Eye (tissue), 1 donor: ENCODE data around the gene TAPT1.
"Not testable (repeated sequence)": the region's sequence is repeated elsewhere in the genome, so short reads cannot be mapped to it uniquely, and the experiment has no call there.

Source experiments
- DNase-seq: peaks from one replicate; pipeline ENCODE4 v3.0.0-alpha.2; 2015

TAPT1 gene

DNA sequence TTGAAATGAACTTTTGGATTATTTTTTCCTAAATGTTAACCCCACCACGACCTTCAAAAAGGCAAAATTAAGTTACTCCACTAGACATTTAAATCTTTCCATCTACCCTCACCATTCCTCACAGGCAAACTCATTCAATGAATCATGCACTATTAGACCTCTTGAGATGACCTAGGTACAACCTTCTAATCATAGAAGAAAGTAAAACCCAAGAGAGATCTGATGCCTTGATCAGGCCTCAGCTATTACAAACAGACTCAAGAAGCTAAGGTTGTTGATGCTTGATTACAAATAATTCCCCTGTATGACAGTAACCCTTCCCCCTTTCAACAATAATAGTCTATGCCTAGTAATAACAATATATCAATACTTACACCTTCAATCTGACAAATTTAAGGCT is 18.9 kb downstream of the TAPT1 start:
- no peak for DNase-seq

DNA sequence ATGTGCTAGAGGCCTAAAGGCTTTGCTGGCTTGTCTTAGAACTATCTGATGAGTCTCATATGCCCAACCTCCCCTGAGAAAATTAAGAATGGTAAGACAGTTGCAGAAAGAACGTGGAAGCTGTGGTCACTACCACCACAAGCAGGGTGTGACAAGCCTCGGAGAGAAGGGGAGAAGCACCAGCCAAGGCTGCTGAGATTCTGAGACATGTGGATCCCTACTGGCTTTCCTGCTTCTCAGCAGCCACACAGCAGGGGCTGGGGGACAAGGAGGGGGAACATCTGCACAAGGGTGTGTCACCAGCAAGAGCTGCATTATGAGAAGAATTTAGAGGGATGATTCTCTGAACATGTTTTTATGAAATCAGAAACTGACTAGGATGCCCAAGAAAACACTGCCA is 19.4 kb downstream of the TAPT1 start:
- DNase-seq = peak; percentile 30

DNA sequence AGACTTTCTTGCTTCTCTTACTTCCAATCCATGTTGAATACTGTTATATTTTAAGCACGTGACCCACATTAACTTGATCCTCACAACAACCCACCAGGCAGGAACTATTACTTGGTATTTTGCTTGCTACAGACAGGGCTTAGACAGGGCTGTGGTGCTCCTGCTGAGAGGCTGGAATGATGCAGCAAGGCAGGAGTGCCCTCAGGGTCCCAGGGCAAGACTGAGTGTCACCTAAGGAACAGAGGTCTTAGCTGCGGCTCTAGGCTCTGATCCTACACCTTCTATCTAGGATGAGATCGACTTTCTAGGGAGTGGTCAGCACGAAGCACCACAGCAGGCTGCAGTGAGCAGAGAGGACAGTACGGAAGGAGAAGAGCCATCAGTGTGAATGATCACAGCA is 20.0 kb downstream of the TAPT1 start:
- peak; percentile 27 for DNase-seq

GRCh38 chr4:16205298-16206164 is 20.7 kb downstream of the TAPT1 start:
- peak; percentile 42 for DNase-seq

GRCh38 chr4:16204505-16204904 is 21.8 kb downstream of the TAPT1 start:
- DNase-seq = no peak

DNA sequence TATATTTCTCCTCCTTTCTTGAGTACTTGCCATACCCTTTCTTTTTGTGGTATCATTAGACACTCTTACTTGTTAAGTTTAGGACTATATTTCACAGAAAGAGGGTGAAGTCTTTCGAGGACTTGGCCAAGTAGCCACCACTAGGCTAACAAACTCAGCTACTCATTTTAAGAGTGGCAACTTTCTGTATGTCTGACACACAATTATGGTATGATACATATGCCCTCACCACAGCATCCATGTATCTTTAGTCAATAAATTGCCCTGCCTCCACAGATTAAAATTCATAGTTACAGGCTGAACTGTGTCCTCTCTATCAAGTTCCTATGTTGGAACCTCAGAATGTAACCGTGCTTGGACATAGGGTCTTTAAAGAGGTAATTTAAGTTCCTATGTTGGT is 23.2 kb downstream of the TAPT1 start:
- no peak for DNase-seq

DNA sequence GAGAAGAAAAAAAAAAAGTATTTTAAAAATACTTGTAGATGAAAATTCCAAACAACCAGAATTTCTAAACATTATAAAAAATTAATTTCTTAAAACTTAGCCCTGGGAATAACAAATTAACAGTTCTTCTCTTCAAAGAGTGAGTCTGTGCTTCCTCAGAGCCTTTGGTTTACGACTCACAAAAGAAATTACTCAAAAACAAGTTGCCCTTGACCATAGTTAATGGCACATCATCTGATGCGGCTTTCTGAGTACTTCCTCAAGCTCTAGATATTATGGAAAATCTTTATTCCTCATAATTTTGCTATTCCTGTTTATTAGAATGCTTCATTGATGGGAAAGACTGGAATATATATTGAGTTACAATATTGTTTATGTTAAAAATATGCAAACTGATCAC is 23.7 kb downstream of the TAPT1 start:
- no peak for DNase-seq

- peak; percentile 35 for DNase-seq
Measured at GRCh38 chr4:16199093-16199492, 27.2 kb downstream of the TAPT1 start.

DNA sequence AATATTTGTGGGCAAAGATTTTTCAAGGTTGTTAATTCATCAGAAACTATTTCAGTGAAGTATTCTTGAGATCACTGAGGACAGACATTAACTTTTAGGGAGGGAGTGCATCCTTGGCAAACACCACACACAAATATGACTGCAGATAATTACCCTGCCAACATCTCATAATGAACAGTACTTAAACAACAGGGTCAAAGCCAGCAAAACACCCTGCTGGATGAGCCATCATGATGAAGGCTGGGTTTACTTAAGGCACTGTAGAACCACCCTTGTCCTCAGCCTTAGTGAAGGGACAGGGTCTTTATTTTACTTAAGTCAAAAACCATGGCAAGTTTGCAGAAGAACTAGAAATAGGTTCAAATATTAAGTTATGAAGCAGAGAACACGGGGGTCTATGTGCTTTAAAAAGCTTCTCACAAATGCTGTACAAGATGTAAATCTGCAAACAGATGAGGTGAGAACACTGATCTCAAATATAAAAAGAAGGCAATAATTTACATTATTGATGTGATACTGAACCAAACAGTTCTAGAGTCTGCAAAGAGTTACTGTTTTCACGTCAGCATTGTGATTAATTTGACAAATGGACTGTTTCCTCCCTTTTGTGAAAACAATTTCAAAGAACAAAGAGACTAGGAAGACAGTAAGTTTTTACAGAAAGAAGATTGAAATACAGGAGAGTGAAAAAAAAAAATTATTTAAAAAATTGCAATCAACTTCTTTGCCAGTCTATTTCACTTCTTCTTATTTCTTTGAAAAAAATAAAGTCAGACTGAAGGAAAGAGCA is 28.2 kb downstream of the TAPT1 start:
- no peak for DNase-seq

DNA sequence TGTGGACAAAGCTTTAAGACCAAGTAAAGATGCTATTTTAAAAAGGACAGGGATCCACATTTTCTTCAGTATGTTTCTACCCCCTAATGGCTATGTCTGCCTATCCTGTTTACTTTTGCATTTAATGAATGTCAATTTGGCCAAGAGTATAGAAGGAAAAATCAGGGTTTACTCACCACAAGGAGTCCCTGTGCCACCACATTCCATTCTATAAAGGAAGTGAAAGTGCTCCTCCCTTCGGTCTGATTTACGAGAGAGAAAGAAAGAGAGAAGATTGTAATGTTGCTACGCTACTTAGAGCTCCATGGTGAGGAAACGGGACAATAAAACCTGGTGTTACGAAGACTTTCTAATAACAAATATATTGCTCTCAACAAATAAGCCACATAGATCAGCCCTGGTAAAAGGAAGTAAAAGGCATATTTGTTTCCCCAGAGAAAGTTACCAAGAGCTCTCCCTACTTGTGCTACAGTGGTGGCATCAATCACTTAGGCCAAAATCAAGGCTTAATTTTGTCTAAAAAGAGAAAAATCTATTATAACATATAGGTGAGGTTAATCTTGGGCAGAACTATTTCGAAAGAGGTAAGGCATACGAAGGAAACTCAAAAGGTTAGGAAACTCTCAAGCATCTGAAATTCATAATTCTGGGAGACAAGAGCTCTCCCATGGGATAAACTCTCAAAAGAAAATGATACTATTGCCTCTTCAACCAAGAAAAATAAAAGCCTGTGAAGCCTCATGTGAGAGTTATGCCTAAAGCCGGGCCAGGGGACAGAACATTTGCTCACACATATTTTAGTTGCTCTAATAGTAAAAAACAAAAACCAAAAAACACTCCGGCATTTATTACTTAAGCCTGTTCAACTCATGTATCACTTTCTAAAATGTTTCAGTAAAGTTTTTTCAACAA is 29.5 kb downstream of the TAPT1 start:
- peak; percentile 54 for DNase-seq

GRCh38 chr4:16195209-16195608 is 31.1 kb downstream of the TAPT1 start:
- no peak for DNase-seq

GRCh38 chr4:16194798-16195197 is 31.5 kb downstream of the TAPT1 start:
- not testable (repeated sequence) for DNase-seq

GRCh38 chr4:16194214-16194613 is 32.1 kb downstream of the TAPT1 start:
- no peak for DNase-seq

- DNase-seq = no peak
Measured at GRCh38 chr4:16192631-16193518, 33.4 kb downstream of the TAPT1 start.

- DNase-seq = no peak
Measured at GRCh38 chr4:16192057-16192456, 34.2 kb downstream of the TAPT1 start.

DNA sequence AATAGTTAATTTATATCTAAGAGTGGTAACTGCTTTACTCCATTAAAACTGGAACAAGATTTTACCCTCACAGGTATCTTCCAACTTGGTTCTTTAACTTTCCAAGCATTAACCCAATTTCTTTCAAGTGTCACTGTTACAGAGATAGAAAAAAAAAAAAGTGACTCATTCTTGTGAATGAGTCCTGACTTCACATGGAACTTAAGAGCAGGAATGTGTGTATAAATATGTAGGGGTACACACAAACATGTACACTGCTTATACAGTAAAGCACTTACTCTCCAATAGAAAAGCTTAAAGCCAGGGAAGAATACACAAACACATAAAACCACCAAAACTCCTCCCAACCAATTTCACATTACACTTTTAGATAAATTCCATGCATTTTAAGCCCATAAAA is 38.8 kb downstream of the TAPT1 start:
- DNase-seq = no peak

DNA sequence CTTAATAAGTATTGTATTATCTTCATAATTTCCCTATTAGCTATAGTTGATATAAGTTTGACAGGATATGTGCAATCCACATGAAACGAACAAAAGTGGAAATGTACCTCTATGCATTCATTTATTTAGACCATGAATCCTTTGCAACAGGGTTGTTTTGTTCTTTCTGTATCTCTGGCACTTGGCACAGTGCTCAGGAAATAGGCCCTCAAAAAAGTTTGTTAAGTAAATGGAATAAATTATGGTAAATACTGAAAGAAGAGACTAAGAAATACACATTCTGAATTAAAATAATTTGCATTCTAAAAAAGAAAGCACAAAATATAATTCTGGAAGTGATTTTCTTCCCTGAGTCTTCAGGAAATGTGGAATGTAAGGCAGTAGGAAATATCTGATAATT is 39.3 kb downstream of the TAPT1 start:
- DNase-seq = no peak

DNA sequence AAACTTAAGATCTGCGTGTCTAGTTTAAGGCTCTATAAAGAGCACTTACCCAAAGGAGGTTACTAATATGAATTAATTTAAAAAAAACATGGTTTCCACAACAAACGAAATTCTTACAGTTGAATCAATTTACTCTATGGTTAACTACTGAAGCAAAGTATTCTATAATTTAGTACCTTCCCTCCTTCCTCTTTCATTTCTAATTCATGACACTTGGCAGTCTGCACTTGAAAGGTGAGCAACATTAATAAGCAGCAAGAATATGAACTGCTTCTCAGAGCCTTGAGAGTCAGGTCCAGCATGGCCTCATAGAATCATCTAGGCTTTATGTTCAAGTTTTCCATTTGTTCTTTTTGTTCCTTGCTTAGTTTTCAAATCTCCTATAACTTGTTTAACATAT is 42.7 kb downstream of the TAPT1 start:
- DNase-seq = no peak

GRCh38 chr4:16176621-16177020 is 49.6 kb downstream of the TAPT1 start:
- no peak for DNase-seq

GRCh38 chr4:16171831-16172230 is 54.4 kb downstream of the TAPT1 start:
- no peak for DNase-seq

DNA sequence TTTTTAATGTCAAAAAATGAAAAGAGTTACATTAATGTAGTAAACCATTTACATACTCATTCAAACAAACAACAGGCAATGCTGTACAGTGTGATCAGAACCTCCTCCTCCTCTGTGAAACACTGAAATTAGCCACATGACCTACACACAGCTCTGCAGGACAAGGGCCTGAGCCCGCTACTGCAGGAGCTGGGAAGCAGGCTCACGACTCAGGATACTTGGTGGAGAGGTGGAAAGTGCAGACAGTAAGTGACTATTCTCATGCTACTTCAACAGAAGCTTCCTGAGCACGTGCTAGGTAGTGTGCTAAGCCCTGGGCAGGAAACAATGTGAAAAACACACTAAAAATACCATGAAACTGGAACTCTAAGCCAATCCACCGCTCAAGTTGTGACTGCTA is 56.8 kb downstream of the TAPT1 start:
- no peak for DNase-seq
